Measurements from ENCODE around the gene SYCP2.

- TF ChIP-seq CTCF (IDR thresholded peaks at IDR 0.05), result peak; percentile 74
- no peak for TF ChIP-seq EZH2 (IDR thresholded peaks at IDR 0.05)
Observed at GRCh38 chr20:59948828-59949720, 15.6 kb upstream of the SYCP2 start.

Data from neural progenitor cell (in vitro differentiated cells).